CD8-positive, alpha-beta memory T cell (primary cell): ENCODE measurements around the gene RNMT. TPM values are rescaled to one million over a fixed set of nuclear protein-coding genes. Genes with fewer than 3 reads are reported as not detected.

Source experiments
- polyA plus RNA-seq: library from polyadenylated mRNA; unstranded; fragments of 300-500 nt; fragmentation: Illumina TruSeq; gene quantifications from one replicate; pipeline ENCODE4 v1.2.3, GENCODE V29; 2021
- total RNA-seq, 2 experiments: library from RNA; stranded (reverse); gene quantifications; one replicate each; pipeline ENCODE4 v1.2.3, GENCODE V29; 2021

RNMT gene
- total and polyA plus RNA-seq, 3 experiments from 2014 or later, result 42.3 to 52.2 (median 44.6) TPM

Other genes starting within 250 kb of the RNMT start
- 10 to 100 TPM; 38.3 to 38.8 TPM for gene FAM210A, start 115 bp upstream of the RNMT start, total RNA-seq
- gene FAM210A, start 115 bp upstream of the RNMT start, polyA plus RNA-seq, result 15.5 TPM
- not detected for gene MC5R, start 97.5 kb downstream of the RNMT start, total RNA-seq
- not detected for gene MC5R, start 97.5 kb downstream of the RNMT start, polyA plus RNA-seq
- not detected for gene MC2R, start 188.9 kb downstream of the RNMT start, total RNA-seq
- gene MC2R, start 188.9 kb downstream of the RNMT start, polyA plus RNA-seq, result not detected